ENCODE data around the gene OR52B6. TPM values are rescaled to one million over a fixed set of nuclear protein-coding genes. Genes with fewer than 3 reads are reported as not detected.

The OR52B6 gene
- total RNA-seq, 3 donors from 2014 or later: not detected

DNA sequence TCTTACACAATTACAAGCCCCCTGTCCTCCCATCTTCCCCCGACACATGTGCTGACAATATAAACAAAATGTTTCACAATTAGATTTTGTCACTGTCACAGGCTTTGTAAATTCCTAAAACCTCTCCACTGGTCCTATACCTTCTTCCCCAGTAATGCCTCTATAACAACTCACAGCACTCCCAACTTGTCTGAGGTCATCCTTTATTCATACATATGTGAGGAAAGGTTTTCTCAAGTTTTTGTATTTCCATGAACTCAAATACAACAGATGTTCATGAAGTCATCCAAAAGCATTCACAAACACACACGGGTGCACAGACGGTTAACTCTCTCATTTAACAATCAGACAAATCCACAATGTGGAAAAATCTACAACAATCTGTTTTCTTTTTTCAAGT is 34.2 kb upstream of the OR52B6 start:
- Histone ChIP-seq H3K4me1 (no peaks in the 10 kb centered on the region), H3K4me3 (no peak overlapping the region), H3K9me3 (no peaks in the 10 kb centered on the region), H3K27me3 (no peaks in the 10 kb centered on the region), H3K36me3 (no peaks in the 10 kb centered on the region), H3K27ac (no peak overlapping the region)
- DNase-seq (ENCODE audit: low spot score in 2 of 2): no peak
- intact Hi-C loops (cut with DNase I; ENCODE audit: low total_unique reads): no loop called here
- TF ChIP-seq POLR2AphosphoS5 (IDR thresholded peaks at IDR 0.05): no peak
- TF ChIP-seq POLR2A (IDR thresholded peaks at IDR 0.05): no peak
- TF ChIP-seq, protein P1, sequence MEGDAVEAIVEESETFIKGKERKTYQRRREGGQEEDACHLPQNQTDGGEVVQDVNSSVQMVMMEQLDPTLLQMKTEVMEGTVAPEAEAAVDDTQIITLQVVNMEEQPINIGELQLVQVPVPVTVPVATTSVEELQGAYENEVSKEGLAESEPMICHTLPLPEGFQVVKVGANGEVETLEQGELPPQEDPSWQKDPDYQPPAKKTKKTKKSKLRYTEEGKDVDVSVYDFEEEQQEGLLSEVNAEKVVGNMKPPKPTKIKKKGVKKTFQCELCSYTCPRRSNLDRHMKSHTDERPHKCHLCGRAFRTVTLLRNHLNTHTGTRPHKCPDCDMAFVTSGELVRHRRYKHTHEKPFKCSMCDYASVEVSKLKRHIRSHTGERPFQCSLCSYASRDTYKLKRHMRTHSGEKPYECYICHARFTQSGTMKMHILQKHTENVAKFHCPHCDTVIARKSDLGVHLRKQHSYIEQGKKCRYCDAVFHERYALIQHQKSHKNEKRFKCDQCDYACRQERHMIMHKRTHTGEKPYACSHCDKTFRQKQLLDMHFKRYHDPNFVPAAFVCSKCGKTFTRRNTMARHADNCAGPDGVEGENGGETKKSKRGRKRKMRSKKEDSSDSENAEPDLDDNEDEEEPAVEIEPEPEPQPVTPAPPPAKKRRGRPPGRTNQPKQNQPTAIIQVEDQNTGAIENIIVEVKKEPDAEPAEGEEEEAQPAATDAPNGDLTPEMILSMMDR (IDR thresholded peaks at IDR 0.05): no peak

GRCh38 chr11:5547982-5548381 is 32.7 kb upstream of the OR52B6 start:
- Histone ChIP-seq H3K27me3 (no peaks in the 10 kb centered on the region), H3K9me3 (no peaks in the 10 kb centered on the region), H3K4me1 (no peaks in the 10 kb centered on the region), H3K4me3 (no peak overlapping the region), H3K36me3 (no peaks in the 10 kb centered on the region), H3K27ac (no peak overlapping the region)
- DNase-seq (ENCODE audit: low spot score in 2 of 2): no peak
- TF ChIP-seq POLR2A (IDR thresholded peaks at IDR 0.05): no peak
- TF ChIP-seq, protein P1 (IDR thresholded peaks at IDR 0.05): no peak
- TF ChIP-seq POLR2AphosphoS5 (IDR thresholded peaks at IDR 0.05): no peak
- intact Hi-C loops (cut with DNase I; ENCODE audit: low total_unique reads): no loop called here

DNA sequence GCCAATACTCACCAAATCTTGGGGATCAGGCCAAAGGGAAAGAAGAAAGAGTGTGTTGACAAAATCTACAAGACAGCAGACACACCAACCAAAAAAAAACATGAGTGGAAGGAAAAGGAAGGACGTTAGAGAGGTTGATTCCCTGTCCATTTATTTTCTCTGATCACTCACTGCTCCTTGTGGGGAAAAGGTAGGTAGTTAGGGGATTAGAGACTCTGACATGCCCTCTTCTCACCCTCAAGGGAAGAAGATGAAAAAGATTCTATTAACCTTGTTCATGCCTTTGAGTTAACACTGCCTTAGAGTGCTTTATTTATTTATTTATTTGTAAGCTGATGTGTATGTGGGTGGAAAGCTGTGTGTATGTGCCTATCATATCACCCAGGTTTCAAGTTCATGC is 32.2 kb upstream of the OR52B6 start, which contains the start of gene OR52H1:
Gene OR52H1 (minus strand): TSS at position 101 of the 400 bp plus-strand sequence. CDS start 3,035 bp downstream, outside the sequence.
- Histone ChIP-seq H3K4me3 (no peak within 1 kb of the TSS), H3K36me3 (no peaks in the 10 kb centered on the region), H3K9me3 (no peaks in the 10 kb centered on the region), H3K4me1 (no peaks in the 10 kb centered on the region), H3K27ac (no peak within 1 kb of the TSS), H3K27me3 (no peaks in the 10 kb centered on the region)
- TF ChIP-seq POLR2AphosphoS5 (IDR thresholded peaks at IDR 0.05) (no peak), POLR2A (IDR thresholded peaks at IDR 0.05) (no peak)
- TF ChIP-seq, protein P1 (IDR thresholded peaks at IDR 0.05): no peak
- no peak for DNase-seq (ENCODE audit: low spot score in 2 of 2)
- intact Hi-C loops (cut with DNase I; ENCODE audit: low total_unique reads): no loop called here

DNA sequence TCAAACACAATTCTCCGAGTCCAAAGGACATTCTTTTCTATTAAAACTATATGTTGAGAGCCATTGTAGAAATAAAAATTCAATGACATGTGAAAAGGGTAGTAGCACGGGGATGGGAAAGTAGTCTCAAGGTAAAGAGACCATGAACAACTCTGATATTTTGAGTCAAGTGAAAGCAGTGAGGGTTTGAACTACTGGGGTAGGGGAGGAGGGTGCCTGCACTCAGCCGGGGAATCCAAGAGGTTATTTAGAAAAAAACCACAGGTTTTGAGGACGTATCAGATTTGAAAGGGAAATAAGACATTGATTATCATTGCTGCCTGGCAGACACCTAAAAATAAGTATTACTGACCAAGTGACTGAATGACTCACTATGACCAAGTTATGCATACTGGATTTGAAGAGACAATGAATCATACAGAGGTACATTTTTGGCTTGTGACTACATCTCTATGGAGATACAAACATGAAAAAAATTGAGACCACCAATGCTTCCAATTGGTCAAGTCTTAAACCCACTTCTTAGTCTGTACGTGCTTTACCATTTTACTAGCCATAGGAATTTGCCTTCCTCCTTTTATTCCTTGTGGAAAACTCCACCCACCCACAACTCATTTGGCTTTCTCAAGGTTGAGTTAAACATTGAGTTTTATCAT is 30.1 kb upstream of the OR52B6 start:
- TF ChIP-seq POLR2A (IDR thresholded peaks at IDR 0.05): no peak
- no peak overlapping the region for H3K4me3 ChIP-seq
- intact Hi-C loops (cut with DNase I; ENCODE audit: low total_unique reads): no loop called here
- no peak for DNase-seq (ENCODE audit: low spot score in 2 of 2)
- H3K27ac ChIP-seq: no peak overlapping the region
- H3K4me1 ChIP-seq: no peaks in the 10 kb centered on the region
- no peaks in the 10 kb centered on the region for H3K27me3 ChIP-seq
- no peaks in the 10 kb centered on the region for H3K9me3 ChIP-seq
- no peaks in the 10 kb centered on the region for H3K36me3 ChIP-seq

- TF ChIP-seq, protein P1 (IDR thresholded peaks at IDR 0.05): no peak
- TF ChIP-seq POLR2A (IDR thresholded peaks at IDR 0.05) (no peak), POLR2AphosphoS5 (IDR thresholded peaks at IDR 0.05) (no peak)
- intact Hi-C loops (cut with DNase I; ENCODE audit: low total_unique reads): no loop called here
- H3K27me3 ChIP-seq: no peaks in the 10 kb centered on the region
- no peak for DNase-seq (ENCODE audit: low spot score in 2 of 2)
- H3K4me3 ChIP-seq: no peak overlapping the region
- H3K27ac ChIP-seq: no peak overlapping the region
- no peaks in the 10 kb centered on the region for H3K36me3 ChIP-seq
- no peaks in the 10 kb centered on the region for H3K9me3 ChIP-seq
- H3K4me1 ChIP-seq: no peaks in the 10 kb centered on the region
These were observed 27.3 kb upstream of the OR52B6 start for GRCh38 chr11:5553343-5553742.

Measured in breast epithelium (tissue), 4 donors.